ENCODE measurements around the gene TNFRSF13B.

TNFRSF13B gene

GRCh38 chr17:16945663-16946218, 26.2 kb downstream of the TNFRSF13B start:
- no peaks in the 10 kb centered on the region for H3K27me3 ChIP-seq (ENCODE audit: insufficient read depth, low read length, poor library complexity)
- no peak overlapping the region for H3K4me2 ChIP-seq (ENCODE audit: insufficient read depth, low read length)
- H3K4me3 ChIP-seq (ENCODE audit: low read depth in 1 of 2, low read length in 2 of 2) = no peak overlapping the region
- H3K79me2 ChIP-seq (ENCODE audit: insufficient read depth, low read length) = no peaks in the 10 kb centered on the region
- no peak overlapping the region; the same call in 1 of the 2 replicates for H3K27ac ChIP-seq (ENCODE audit: low read length)
- no peaks in the 10 kb centered on the region for H3K36me3 ChIP-seq (ENCODE audit: insufficient read depth, low read length)
- no peaks in the 10 kb centered on the region for H4K20me1 ChIP-seq (ENCODE audit: insufficient read depth, low read length)
- DNase-seq (no peak), ATAC-seq (ENCODE audit: insufficient read depth, low read depth) (no peak)
- H3K9ac ChIP-seq (ENCODE audit: low read depth, low read length) = no peak overlapping the region
- no peak overlapping the region for H2AFZ ChIP-seq (ENCODE audit: low read depth, low read length)
- H3K4me1 ChIP-seq (ENCODE audit: insufficient read depth, low read length) = no peaks in the 10 kb centered on the region
- TF ChIP-seq, protein P1, sequence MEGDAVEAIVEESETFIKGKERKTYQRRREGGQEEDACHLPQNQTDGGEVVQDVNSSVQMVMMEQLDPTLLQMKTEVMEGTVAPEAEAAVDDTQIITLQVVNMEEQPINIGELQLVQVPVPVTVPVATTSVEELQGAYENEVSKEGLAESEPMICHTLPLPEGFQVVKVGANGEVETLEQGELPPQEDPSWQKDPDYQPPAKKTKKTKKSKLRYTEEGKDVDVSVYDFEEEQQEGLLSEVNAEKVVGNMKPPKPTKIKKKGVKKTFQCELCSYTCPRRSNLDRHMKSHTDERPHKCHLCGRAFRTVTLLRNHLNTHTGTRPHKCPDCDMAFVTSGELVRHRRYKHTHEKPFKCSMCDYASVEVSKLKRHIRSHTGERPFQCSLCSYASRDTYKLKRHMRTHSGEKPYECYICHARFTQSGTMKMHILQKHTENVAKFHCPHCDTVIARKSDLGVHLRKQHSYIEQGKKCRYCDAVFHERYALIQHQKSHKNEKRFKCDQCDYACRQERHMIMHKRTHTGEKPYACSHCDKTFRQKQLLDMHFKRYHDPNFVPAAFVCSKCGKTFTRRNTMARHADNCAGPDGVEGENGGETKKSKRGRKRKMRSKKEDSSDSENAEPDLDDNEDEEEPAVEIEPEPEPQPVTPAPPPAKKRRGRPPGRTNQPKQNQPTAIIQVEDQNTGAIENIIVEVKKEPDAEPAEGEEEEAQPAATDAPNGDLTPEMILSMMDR (IDR thresholded peaks at IDR 0.05; ENCODE audit: borderline replicate concordance, extremely low read depth, low read length, poor library complexity, severe bottlenecking) = peak; percentile 44
- TF ChIP-seq EZH2 (IDR thresholded peaks at IDR 0.05; ENCODE audit: borderline replicate concordance, low read depth, low read length, severe bottlenecking) = no peak
- H3K9me3 ChIP-seq (ENCODE audit: insufficient read depth, low read length, severe bottlenecking) = peaks cover 8% of the 10 kb centered on the region

- 0 out of 2 replicates have a peak overlapping the region, but pooled peaks have one; percentile 19 for H3K27ac ChIP-seq (ENCODE audit: low read length)
- H3K36me3 ChIP-seq (ENCODE audit: insufficient read depth, low read length) = no peaks in the 10 kb centered on the region
- H3K27me3 ChIP-seq (ENCODE audit: insufficient read depth, low read length, poor library complexity) = no peaks in the 10 kb centered on the region
- no peak overlapping the region for H3K4me2 ChIP-seq (ENCODE audit: insufficient read depth, low read length)
- no peaks in the 10 kb centered on the region for H4K20me1 ChIP-seq (ENCODE audit: insufficient read depth, low read length)
- ATAC-seq (ENCODE audit: insufficient read depth, low read depth) (no peak), DNase-seq (no peak)
- TF ChIP-seq, protein P1 (IDR thresholded peaks at IDR 0.05; ENCODE audit: borderline replicate concordance, extremely low read depth, low read length, poor library complexity, severe bottlenecking) = no peak
- TF ChIP-seq EZH2 (IDR thresholded peaks at IDR 0.05; ENCODE audit: borderline replicate concordance, low read depth, low read length, severe bottlenecking) = no peak
- H2AFZ ChIP-seq (ENCODE audit: low read depth, low read length) = no peak overlapping the region
- H3K9me3 ChIP-seq (ENCODE audit: insufficient read depth, low read length, severe bottlenecking) = peaks cover 8% of the 10 kb centered on the region
- no peak overlapping the region for H3K4me3 ChIP-seq (ENCODE audit: low read depth in 1 of 2, low read length in 2 of 2)
- H3K4me1 ChIP-seq (ENCODE audit: insufficient read depth, low read length) = no peaks in the 10 kb centered on the region
- H3K9ac ChIP-seq (ENCODE audit: low read depth, low read length) = no peak overlapping the region
- no peaks in the 10 kb centered on the region for H3K79me2 ChIP-seq (ENCODE audit: insufficient read depth, low read length)
Measured at GRCh38 chr17:16945136-16945482, 26.8 kb downstream of the TNFRSF13B start.

DNA sequence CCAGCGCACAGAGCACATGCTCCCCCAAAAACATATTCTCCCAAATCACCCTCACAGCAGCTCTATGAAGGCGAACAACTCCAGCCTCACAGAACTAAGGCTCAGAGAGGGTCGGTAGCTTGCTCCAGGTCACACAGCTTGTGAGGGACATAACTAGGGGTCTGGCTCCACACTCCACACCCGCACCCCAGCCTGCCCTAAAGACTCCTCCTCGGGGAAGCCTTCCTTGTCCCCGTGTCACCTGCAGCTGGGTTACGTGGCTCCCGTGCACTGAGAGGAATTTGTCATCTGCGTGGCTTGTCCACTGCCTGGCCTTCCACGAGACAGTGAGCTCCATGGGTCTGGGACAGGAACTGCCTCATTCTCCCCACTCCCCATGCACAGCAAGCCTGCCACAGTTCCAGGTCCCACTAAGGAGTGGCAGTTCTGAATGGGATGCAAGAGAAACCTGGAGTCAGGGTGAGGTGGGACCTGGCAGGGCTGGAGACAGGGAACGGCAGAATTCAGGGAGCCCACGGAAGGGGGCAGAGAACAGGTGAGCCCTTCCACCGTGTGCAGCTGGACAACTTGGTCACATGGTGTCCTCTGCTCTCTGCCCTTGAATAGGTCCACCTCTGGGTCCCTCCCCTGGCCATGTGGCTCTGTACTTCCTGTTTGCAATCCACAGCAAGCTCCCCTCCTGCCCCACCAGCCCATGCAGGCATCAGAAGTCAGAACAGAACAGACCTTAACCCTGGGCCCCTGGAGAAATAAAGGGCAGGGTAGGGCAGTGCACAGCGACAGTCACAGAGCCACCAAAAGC, 27.4 kb downstream of the TNFRSF13B start:
- H3K4me2 ChIP-seq (ENCODE audit: insufficient read depth, low read length) = no peak overlapping the region
- no peak overlapping the region for H3K4me3 ChIP-seq (ENCODE audit: low read depth in 1 of 2, low read length in 2 of 2)
- TF ChIP-seq, protein P1 (IDR thresholded peaks at IDR 0.05; ENCODE audit: borderline replicate concordance, extremely low read depth, low read length, poor library complexity, severe bottlenecking) = no peak
- TF ChIP-seq EZH2 (IDR thresholded peaks at IDR 0.05; ENCODE audit: borderline replicate concordance, low read depth, low read length, severe bottlenecking) = no peak
- no peak overlapping the region for H2AFZ ChIP-seq (ENCODE audit: low read depth, low read length)
- H3K27me3 ChIP-seq (ENCODE audit: insufficient read depth, low read length, poor library complexity) = no peaks in the 10 kb centered on the region
- 0 out of 2 replicates have a peak overlapping the region, but pooled peaks have one; percentile 19 for H3K27ac ChIP-seq (ENCODE audit: low read length)
- ATAC-seq (ENCODE audit: insufficient read depth, low read depth) = no peak
- no peak for DNase-seq
- H4K20me1 ChIP-seq (ENCODE audit: insufficient read depth, low read length) = no peaks in the 10 kb centered on the region
- H3K36me3 ChIP-seq (ENCODE audit: insufficient read depth, low read length) = no peaks in the 10 kb centered on the region
- H3K9ac ChIP-seq (ENCODE audit: low read depth, low read length) = no peak overlapping the region
- H3K4me1 ChIP-seq (ENCODE audit: insufficient read depth, low read length) = peaks cover 4% of the 10 kb centered on the region
- peaks cover 8% of the 10 kb centered on the region for H3K9me3 ChIP-seq (ENCODE audit: insufficient read depth, low read length, severe bottlenecking)
- H3K79me2 ChIP-seq (ENCODE audit: insufficient read depth, low read length) = no peaks in the 10 kb centered on the region

Data from DND-41 (cell line).